Vagina (tissue), 2 donors: Measurements from ENCODE around the gene SERPINA3. TPM values are rescaled to one million over a fixed set of nuclear protein-coding genes. Genes with fewer than 3 reads are reported as not detected.

Experiments
- DNase-seq, 2 donors: peaks; one replicate each; pipeline ENCODE4 v3.0.0-alpha.2; 2017; ENCODE audit errors: extremely low spot score in 2 of 2
- H3K27ac ChIP-seq: fragments of 200-600 bp; sonication (generic); one replicate; pipeline ENCODE4 v1.5.1; 2019
- H3K27me3 ChIP-seq: fragments of 200-600 bp; sonication (generic); one replicate; pipeline ENCODE4 v1.5.1; 2019
- H3K36me3 ChIP-seq, 2 donors: fragments of 200-600 bp; sonication (generic); one replicate each; pipeline ENCODE4 v1.5.1; 2017 to 2019
- H3K4me1 ChIP-seq: fragments of 200-600 bp; sonication (generic); one replicate; pipeline ENCODE4 v1.5.1; 2019
- H3K4me3 ChIP-seq, 2 donors: fragments of 200-600 bp; sonication (generic); 1 replicate in 1 of 2; 2 replicates in 1 of 2; pipeline ENCODE4 v1.5.1; 2016 to 2019
- H3K9me3 ChIP-seq: fragments of 200-600 bp; sonication (generic); one replicate; pipeline ENCODE4 v1.5.1; 2019
- CTCF ChIP-seq, 3 experiments: fragments of 450-650 bp in 2 of 3; fragments of 200-600 bp in 1 of 3; sonication (generic) in 1 of 3; IDR thresholded peaks; one replicate each; pipeline ENCODE4 v1.5.1; 2017 to 2019; ENCODE audit warnings: antibody characterized with exemption in 3 of 3, mild to moderate bottlenecking in 2 of 3, moderate library complexity in 2 of 3
- POLR2A ChIP-seq, 2 donors: fragments of 450-650 bp; IDR thresholded peaks; one replicate each; pipeline ENCODE4 v1.6.1; 2017; ENCODE audit warnings: antibody characterized with exemption in 2 of 2, mild to moderate bottlenecking in 2 of 2, moderate library complexity in 2 of 2
- POLR2AphosphoS5 ChIP-seq, 2 donors: sonication (generic); formaldehyde crosslinking; IDR thresholded peaks; one replicate each; pipeline ENCODE4 v1.9.0; 2017; ENCODE audit warnings: antibody characterized with exemption in 2 of 2, mild to moderate bottlenecking in 2 of 2, low read depth in 1 of 2; ENCODE audit not compliant: insufficient read depth in 1 of 2
- intact Hi-C: fragments of 100-400 bp; cut with DNase I; formaldehyde crosslinking; loops from one replicate; pipeline ENCODE4 v1.15.1; 2023
- total RNA-seq: library from RNA; depleted of rRNA; stranded (reverse); fragments of >200 nt; gene quantifications from one replicate; pipeline ENCODE4 v1.2.3, GENCODE V29; 2016

SERPINA3 gene
- total RNA-seq, 1 donor from 2014 or later = 328 TPM

DNA sequence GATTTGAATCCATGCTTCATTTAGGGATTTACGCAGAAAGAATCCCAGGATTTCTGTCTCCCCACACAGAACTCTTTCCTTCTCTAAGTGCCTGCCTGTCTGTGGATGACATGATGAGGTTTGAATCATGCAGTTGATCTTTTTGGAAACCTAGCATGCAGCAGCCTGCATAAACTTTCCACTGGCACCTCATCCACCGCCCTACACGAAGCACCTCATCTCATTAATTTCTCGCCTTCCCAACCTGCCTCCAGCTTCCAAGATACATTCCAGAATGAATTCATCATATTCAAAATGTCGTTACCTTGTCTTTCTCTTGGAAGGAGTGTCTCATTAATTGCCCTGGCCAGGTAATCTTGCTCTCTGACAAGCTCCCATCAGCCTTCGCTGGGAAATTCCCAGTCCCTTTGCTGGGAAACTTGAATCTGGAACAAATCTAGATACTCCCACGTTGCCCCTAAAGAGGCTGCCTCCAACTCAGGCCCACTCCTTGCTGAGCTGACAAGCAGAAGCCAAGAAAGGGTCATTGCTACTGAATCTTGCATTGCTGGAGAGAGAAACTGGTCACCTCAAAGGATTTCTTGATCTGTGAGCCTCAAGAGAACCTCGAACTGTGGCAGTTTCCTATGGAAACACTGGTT lies 48.2 kb downstream of the SERPINA3 start:
- Histone ChIP-seq H3K36me3 (no peaks in the 10 kb centered on the region), H3K4me3 (no peak overlapping the region), H3K27me3 (no peaks in the 10 kb centered on the region), H3K9me3 (no peaks in the 10 kb centered on the region), H3K27ac (no peak overlapping the region), H3K4me1 (peaks cover 6% of the 10 kb centered on the region)
- TF ChIP-seq CTCF (IDR thresholded peaks at IDR 0.05) = no peak
- no peak for TF ChIP-seq POLR2AphosphoS5 (IDR thresholded peaks at IDR 0.05; ENCODE audit: insufficient read depth in 1 of 2, low read depth in 1 of 2)
- no peak for TF ChIP-seq POLR2A (IDR thresholded peaks at IDR 0.05)
- DNase-seq = peak in 1 of 2 donors; percentile 61
- intact Hi-C loops = no loop called here

DNA sequence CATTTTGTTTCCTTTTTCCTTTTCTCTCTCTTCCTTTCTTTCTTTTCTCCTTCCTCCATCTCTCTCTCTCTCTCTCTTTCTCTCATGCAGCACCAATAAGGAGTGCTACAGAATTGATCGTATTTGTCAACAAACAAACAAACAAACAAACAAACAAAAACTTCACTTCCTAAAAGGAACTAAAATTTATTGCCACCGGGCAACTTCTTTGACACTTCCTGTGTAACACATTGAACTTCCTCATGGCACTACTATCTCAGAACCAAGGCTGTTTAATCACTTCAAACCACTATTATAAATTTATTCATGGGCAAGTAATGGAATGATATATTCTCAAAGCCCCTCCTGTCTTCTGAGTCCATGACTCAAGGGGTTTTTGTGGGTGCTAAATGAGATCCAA lies 51.3 kb downstream of the SERPINA3 start:
- intact Hi-C loops = no loop called here
- H3K9me3 ChIP-seq = no peaks in the 10 kb centered on the region
- no peak overlapping the region for H3K27ac ChIP-seq
- H3K4me1 ChIP-seq = peaks cover 6% of the 10 kb centered on the region
- DNase-seq = no peak
- no peaks in the 10 kb centered on the region for H3K36me3 ChIP-seq
- H3K4me3 ChIP-seq = no peak overlapping the region
- no peaks in the 10 kb centered on the region for H3K27me3 ChIP-seq
- no peak for TF ChIP-seq CTCF (IDR thresholded peaks at IDR 0.05)
- no peak for TF ChIP-seq POLR2A (IDR thresholded peaks at IDR 0.05)
- no peak for TF ChIP-seq POLR2AphosphoS5 (IDR thresholded peaks at IDR 0.05; ENCODE audit: insufficient read depth in 1 of 2, low read depth in 1 of 2)

DNA sequence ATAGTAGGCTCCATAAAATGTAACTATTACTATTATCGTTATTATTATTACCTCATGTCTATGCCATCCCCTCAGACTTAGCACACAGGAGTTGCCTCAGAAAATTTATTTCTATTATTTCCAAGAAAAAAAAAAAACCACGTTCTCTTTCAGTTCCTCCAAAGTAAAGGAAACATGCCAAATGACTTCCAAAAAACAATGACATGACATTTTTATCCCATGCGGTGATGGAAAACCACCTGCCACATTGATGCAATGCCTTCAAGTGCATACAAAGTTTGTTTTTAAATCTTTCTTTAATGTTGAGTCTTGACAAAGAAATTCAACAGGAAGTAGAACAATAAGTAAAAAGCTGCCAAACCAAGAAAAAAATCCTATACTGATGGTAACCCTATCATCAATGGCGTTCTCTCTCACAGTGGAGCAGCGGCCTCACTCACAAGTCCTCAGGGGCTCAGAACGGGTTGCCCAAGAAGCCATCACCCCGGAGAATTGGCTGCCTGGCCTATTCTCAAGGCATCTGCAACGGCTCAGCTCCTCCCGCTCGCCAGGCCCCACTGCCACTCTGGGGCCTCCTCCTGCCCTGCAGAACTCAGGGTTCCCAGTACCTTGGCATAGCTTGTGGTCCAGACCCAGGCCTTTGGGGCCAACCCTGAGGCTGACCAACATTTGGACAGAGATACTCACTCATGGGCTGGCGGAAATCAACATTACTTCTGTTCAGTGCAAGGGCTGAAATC lies 51.9 kb downstream of the SERPINA3 start:
- H3K36me3 ChIP-seq = no peaks in the 10 kb centered on the region
- no peaks in the 10 kb centered on the region for H3K27me3 ChIP-seq
- TF ChIP-seq POLR2A (IDR thresholded peaks at IDR 0.05) (no peak), POLR2AphosphoS5 (IDR thresholded peaks at IDR 0.05; ENCODE audit: insufficient read depth in 1 of 2, low read depth in 1 of 2) (no peak), CTCF (IDR thresholded peaks at IDR 0.05) (no peak)
- no peak overlapping the region for H3K27ac ChIP-seq
- no peaks in the 10 kb centered on the region for H3K9me3 ChIP-seq
- peak in 1 of 2 donors; percentile 82 for DNase-seq
- H3K4me1 ChIP-seq = peaks cover 6% of the 10 kb centered on the region
- intact Hi-C loops = no loop called here
- H3K4me3 ChIP-seq = no peak overlapping the region

DNA sequence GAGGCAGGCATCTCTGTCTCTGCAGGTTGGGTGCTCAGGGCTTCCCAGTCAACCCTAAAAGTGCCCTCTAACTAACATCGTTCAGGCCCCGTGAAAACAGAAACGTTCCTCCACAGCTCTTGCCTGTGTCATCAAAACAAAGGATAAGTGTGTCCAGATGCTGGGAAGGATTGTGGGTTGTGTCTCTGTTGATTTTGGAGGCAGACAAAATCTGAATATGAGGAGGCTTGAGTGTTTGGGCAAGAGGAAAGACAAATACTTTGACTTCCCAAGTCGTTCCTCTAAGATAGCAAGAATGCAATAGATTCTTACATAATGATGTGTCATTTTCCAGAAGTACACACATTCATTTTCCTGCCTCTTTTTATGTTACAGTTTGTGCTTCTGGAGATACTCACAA lies 52.9 kb downstream of the SERPINA3 start:
- DNase-seq = no peak
- Histone ChIP-seq H3K9me3 (no peaks in the 10 kb centered on the region), H3K27me3 (no peaks in the 10 kb centered on the region), H3K27ac (no peak overlapping the region), H3K4me1 (peaks cover 3% of the 10 kb centered on the region), H3K4me3 (no peak overlapping the region), H3K36me3 (no peaks in the 10 kb centered on the region)
- intact Hi-C loops = no loop called here
- TF ChIP-seq CTCF (IDR thresholded peaks at IDR 0.05) (no peak), POLR2A (IDR thresholded peaks at IDR 0.05) (no peak), POLR2AphosphoS5 (IDR thresholded peaks at IDR 0.05; ENCODE audit: insufficient read depth in 1 of 2, low read depth in 1 of 2) (no peak)

- no peak for DNase-seq
- no peak for TF ChIP-seq POLR2AphosphoS5 (IDR thresholded peaks at IDR 0.05; ENCODE audit: insufficient read depth in 1 of 2, low read depth in 1 of 2)
- no peak for TF ChIP-seq POLR2A (IDR thresholded peaks at IDR 0.05)
- no peak for TF ChIP-seq CTCF (IDR thresholded peaks at IDR 0.05)
- H3K36me3 ChIP-seq = no peaks in the 10 kb centered on the region
- no peaks in the 10 kb centered on the region for H3K4me1 ChIP-seq
- no peak overlapping the region for H3K27ac ChIP-seq
- intact Hi-C loops = no loop called here
- no peaks in the 10 kb centered on the region for H3K9me3 ChIP-seq
- no peaks in the 10 kb centered on the region for H3K27me3 ChIP-seq
- H3K4me3 ChIP-seq = no peak overlapping the region
Observed at GRCh38 chr14:94665544-94665943, 53.4 kb downstream of the SERPINA3 start.
